ENCODE results near the gene THRB. TPM values are rescaled to one million over a fixed set of nuclear protein-coding genes. Genes with fewer than 3 reads are reported as not detected.

Gene THRB
- total and polyA plus RNA-seq, 8 donors = 2.1 to 12.4 (median 7.8) TPM

GRCh38 chr3:24498796-24499195, 4.1 kb upstream of the THRB start:
- no peaks in the 10 kb centered on the region for H3K9me3 ChIP-seq
- H3K4me1 ChIP-seq = peaks cover 0 to 4% (median 4%) of the 10 kb centered on the region in 3 donors
- no peak overlapping the region for H3K4me3 ChIP-seq
- TF ChIP-seq, protein P1, sequence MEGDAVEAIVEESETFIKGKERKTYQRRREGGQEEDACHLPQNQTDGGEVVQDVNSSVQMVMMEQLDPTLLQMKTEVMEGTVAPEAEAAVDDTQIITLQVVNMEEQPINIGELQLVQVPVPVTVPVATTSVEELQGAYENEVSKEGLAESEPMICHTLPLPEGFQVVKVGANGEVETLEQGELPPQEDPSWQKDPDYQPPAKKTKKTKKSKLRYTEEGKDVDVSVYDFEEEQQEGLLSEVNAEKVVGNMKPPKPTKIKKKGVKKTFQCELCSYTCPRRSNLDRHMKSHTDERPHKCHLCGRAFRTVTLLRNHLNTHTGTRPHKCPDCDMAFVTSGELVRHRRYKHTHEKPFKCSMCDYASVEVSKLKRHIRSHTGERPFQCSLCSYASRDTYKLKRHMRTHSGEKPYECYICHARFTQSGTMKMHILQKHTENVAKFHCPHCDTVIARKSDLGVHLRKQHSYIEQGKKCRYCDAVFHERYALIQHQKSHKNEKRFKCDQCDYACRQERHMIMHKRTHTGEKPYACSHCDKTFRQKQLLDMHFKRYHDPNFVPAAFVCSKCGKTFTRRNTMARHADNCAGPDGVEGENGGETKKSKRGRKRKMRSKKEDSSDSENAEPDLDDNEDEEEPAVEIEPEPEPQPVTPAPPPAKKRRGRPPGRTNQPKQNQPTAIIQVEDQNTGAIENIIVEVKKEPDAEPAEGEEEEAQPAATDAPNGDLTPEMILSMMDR (IDR thresholded peaks at IDR 0.05) = no peak
- WGBS, 2 donors = 88 to 92% methylated on average over 2 of the region's 2 CpGs
- H3K27ac ChIP-seq = no peak overlapping the region
- FAIRE-seq (no peak), DNase-seq (no peak), ATAC-seq (no peak)
- intact Hi-C loops (cut with DNase I) = loop anchor here in 1 of 3 donors (10.0 kb wide), 1 partner anchor 134 kb away; no protein-coding TSS in a partner anchor
- H3K27me3 ChIP-seq = no peaks in the 10 kb centered on the region
- no peaks in the 10 kb centered on the region for H3K36me3 ChIP-seq

DNA sequence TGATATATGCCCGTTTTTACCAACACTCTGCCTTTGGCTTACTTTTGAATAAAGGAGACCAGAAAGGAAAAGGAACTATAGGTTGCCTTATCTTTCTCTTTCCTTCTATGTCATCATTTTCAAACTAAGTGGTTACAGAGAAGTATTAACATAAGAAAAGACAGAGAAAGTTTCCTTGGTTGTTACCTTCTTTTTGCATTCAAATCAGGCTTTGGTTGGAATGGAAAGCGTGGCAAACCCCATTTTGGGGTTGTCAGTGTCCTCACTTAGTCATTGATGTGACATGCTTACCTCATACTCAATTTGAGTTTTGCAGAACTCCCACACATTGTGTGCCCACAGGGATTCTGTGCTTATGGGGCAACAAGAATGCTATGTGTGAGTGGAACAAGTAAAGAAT, 3.7 kb upstream of the THRB start:
- DNase-seq (no peak), FAIRE-seq (no peak), ATAC-seq (no peak)
- no peak overlapping the region for H3K4me3 ChIP-seq
- H3K36me3 ChIP-seq = no peaks in the 10 kb centered on the region
- H3K4me1 ChIP-seq = peaks cover 0 to 7% (median 6%) of the 10 kb centered on the region in 3 donors
- intact Hi-C loops (cut with DNase I) = loop anchor here in 1 of 3 donors (10.0 kb wide), 1 partner anchor 134 kb away; no protein-coding TSS in a partner anchor
- 90 to 95% methylated on average over 2 of the region's 2 CpGs for WGBS, 2 donors
- no peaks in the 10 kb centered on the region for H3K9me3 ChIP-seq
- TF ChIP-seq, protein P1 (IDR thresholded peaks at IDR 0.05) = no peak
- no peak overlapping the region for H3K27ac ChIP-seq
- no peaks in the 10 kb centered on the region for H3K27me3 ChIP-seq

DNA sequence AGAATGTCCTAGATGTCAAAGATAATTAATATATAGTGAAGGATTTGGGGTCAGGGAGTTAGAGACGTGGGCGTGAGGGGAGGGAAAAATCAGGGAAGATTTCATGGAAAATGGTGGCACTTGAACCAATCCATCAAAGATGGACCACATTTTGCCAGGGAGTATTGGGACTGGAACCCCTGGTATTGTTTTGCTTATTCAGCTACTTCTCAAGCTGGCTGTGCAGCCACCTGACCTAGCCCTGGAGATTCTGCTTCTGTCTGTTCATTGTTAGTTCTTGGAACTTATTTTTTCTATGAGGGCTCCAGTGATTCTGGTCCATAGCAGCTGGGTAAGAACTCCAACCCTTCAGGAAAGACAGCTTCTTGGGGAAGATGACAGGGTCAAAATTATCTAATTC, 3.3 kb upstream of the THRB start:
- no peaks in the 10 kb centered on the region for H3K9me3 ChIP-seq
- no peak overlapping the region for H3K27ac ChIP-seq
- H3K4me1 ChIP-seq = peaks cover 0 to 11% (median 8%) of the 10 kb centered on the region in 3 donors
- no peak for FAIRE-seq
- 92 to 96% methylated on average over 2 of the region's 2 CpGs for WGBS, 2 donors
- TF ChIP-seq, protein P1 (IDR thresholded peaks at IDR 0.05) = no peak
- no peak overlapping the region for H3K4me3 ChIP-seq
- intact Hi-C loops (cut with DNase I) = loop anchor here in 1 of 3 donors (10.0 kb wide), 1 partner anchor 133 kb away; no protein-coding TSS in a partner anchor
- ATAC-seq = no peak
- H3K27me3 ChIP-seq = no peaks in the 10 kb centered on the region
- no peaks in the 10 kb centered on the region for H3K36me3 ChIP-seq
- no peak for DNase-seq

DNA sequence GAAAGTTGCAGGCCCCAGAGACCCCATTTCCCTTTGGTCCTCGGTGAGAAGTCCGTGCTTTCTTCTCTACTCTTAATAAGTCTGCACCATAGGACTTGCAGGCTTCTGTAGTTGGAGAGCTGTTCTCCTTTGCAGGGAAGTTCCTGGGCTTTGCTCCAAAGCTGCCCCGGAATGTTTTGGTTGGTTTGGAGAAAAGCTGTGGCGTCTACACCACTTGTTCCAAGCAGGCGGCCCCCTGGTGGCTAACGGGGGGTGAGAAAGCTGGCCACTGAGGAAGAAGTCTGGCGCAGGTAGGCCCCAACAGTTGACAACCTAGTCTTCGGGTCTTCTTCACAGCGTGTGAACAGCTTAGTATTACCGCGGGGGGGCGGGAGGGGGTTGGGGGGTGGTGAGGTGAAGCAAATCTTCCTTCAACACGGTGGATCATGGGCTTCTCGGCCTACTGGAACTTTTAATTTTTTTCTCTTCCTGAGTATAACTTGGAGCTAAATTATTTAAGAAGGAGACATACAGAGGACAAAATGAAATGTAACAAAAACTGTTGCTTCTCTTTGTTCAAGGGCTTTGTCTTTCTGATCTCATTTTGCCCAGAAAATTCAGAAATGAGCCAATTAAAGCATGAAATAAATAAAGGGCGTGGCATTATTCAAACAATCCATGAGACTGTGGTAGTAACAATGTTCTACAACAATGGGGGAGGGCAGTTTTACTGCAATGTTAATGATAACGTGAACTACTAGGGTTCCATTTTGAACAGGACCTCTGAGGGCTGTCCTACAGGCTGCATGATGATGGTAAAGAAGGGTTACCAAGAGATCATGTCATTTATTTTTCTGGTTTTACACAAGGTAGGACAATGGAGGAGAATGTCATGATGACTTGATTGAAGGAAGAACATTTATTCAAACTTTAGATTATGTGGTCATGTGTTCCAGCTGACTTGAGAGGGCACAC, 2.2 kb upstream of the THRB start:
- peaks cover 0 to 15% (median 8%) of the 10 kb centered on the region in 3 donors for H3K4me1 ChIP-seq
- H3K36me3 ChIP-seq = no peaks in the 10 kb centered on the region
- H3K4me3 ChIP-seq = no peak overlapping the region
- ATAC-seq (peak; percentile 29 to 60 (median 51)), DNase-seq (peak; percentile 81 to 89 (median 88)), FAIRE-seq (no peak)
- H3K27me3 ChIP-seq = no peaks in the 10 kb centered on the region
- intact Hi-C loops (cut with DNase I) = loop anchor here in 1 of 3 donors (10.0 kb wide), 1 partner anchor 132 kb away; no protein-coding TSS in a partner anchor
- H3K27ac ChIP-seq = peak overlapping the region; percentile 96 to 98 (median 97)
- TF ChIP-seq, protein P1 (IDR thresholded peaks at IDR 0.05) = peak; percentile 7 to 45 (median 36)
- no peaks in the 10 kb centered on the region for H3K9me3 ChIP-seq
- WGBS, 2 donors = 32 to 39% methylated on average over 16 of the region's 16 CpGs
